HFF-Myc (cell line): ENCODE data around the gene MOB1B.
A peak's percentile ranks its signal among the peaks of the same experiment; 100 is the strongest.
"Not testable (repeated sequence)": the region's sequence is repeated elsewhere in the genome, so short reads cannot be mapped to it uniquely, and the experiment has no call there.

Source experiments
- DNase-seq: peaks from one replicate; pipeline ENCODE4 v3.0.0-alpha.2; 2011; ENCODE audit warnings: low read depth; ENCODE audit errors: extremely low read depth
- H3K4me3 ChIP-seq: replicated peaks from 2 replicates; pipeline ENCODE4 v1.5.1; 2011; ENCODE audit warnings: low read depth, mild to moderate bottlenecking, control low read depth, low read length
- TF ChIP-seq, protein P1 (sequence below): IDR thresholded peaks from 2 replicates; pipeline ENCODE4 v1.5.1; 2012; ENCODE audit warnings: mild to moderate bottlenecking, low read depth, low read length, control low read depth; ENCODE audit errors: missing control alignments

MOB1B gene

DNA sequence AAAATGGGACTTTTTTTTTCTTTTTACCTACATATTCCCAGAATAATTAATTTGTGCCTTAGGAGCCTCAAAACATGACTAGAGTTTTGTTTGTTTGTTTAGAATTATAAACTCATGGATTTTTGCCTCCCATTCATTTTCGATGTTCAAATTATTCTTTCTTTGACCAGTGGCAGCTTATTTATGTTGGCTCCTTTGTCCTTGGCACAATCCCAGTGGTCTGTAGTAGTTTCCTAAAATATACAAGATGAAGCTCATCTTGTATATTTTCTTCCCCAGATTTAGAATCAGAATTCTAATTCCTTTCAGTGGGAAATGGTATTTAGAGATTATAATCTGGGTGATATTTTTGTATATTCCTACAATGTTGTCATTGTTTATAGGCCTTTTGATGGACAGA is 118.4 kb downstream of the MOB1B start:
- DNase-seq: no peak
- TF ChIP-seq, protein P1, sequence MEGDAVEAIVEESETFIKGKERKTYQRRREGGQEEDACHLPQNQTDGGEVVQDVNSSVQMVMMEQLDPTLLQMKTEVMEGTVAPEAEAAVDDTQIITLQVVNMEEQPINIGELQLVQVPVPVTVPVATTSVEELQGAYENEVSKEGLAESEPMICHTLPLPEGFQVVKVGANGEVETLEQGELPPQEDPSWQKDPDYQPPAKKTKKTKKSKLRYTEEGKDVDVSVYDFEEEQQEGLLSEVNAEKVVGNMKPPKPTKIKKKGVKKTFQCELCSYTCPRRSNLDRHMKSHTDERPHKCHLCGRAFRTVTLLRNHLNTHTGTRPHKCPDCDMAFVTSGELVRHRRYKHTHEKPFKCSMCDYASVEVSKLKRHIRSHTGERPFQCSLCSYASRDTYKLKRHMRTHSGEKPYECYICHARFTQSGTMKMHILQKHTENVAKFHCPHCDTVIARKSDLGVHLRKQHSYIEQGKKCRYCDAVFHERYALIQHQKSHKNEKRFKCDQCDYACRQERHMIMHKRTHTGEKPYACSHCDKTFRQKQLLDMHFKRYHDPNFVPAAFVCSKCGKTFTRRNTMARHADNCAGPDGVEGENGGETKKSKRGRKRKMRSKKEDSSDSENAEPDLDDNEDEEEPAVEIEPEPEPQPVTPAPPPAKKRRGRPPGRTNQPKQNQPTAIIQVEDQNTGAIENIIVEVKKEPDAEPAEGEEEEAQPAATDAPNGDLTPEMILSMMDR: no peak

DNA sequence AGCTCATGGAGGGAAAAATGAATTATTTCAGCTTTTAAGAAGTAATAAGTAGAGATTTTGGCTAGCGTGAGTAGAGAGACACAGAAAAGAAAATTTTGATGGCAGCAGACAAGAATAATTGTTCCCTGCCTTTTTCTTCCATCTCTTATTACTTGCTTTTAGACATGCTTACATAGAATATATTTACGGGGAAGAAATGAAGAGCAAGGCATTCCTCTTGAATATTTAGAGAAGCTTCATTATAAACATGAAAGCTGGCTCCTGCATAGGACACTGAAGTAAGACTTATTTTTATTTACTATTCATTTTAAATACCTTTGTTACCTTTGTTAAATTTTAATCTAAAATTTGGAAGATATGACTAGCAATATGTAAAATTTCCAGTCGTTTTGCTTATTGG is 123.5 kb downstream of the MOB1B start:
- H3K4me3 ChIP-seq: no peak overlapping the region
- TF ChIP-seq, protein P1: no peak
- no peak for DNase-seq

More for the DNA sequence above, 118.4 kb downstream of the MOB1B start:
- no peak overlapping the region for H3K4me3 ChIP-seq

DNA sequence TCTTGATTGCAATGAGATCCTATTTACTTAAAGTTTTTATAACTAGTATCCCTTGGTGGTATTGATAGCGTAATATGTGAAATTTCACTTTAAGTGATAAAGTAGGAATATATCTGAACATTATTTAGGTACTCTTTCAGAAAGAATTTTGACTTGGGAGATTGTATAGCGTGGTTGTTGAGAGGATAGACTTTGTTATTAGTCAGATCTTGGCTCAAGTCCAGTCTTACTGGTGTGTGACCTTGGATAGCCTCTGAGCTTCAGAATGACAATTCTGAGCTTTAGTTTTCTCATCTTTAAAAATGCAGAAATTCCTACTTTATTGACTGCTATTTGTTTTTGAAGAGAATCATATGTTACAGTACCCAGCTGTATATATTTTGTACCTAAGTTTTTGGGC is 123.9 kb downstream of the MOB1B start:
- no peak overlapping the region for H3K4me3 ChIP-seq
- TF ChIP-seq, protein P1: no peak
- DNase-seq: peak; percentile 46

DNA sequence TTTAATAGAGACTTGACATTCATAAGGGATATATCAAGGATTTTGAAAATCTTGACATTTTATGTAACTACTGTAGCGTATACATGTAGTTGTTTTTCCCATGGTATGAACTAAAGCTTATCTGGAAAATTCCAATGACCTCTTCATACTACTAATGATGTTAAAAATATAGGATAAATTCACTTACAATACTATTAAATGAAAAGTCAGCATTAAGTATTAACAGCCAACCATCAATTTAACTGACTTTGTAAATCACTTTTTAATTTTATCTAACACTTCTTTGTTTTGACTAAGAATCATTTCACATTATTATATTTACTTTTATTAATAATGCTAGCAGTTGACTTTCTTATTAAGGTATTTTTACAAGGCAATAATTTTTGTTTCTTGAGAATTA is 125.4 kb downstream of the MOB1B start:
- no peak overlapping the region for H3K4me3 ChIP-seq
- DNase-seq: no peak
- TF ChIP-seq, protein P1: no peak

DNA sequence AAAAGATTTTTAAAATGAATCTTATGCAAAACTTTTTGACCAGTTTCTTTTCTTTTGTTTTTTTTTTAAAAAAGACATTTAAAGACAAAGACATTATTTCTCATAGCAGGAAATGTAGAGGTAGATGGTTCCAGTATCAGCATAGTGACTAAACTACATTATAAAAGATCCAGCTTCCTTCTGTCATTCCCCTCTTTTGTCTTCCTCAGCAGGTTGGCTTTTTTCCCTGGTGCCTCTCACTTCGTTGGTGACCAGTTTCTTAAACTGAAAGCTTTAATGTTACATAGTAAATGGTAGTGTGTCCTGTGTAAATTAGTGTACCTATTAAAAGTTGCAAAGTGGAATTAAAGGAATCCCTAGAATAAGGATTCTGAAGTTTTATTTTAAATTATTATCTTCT is 127.3 kb downstream of the MOB1B start:
- H3K4me3 ChIP-seq: no peak overlapping the region
- TF ChIP-seq, protein P1: no peak
- no peak for DNase-seq

DNA sequence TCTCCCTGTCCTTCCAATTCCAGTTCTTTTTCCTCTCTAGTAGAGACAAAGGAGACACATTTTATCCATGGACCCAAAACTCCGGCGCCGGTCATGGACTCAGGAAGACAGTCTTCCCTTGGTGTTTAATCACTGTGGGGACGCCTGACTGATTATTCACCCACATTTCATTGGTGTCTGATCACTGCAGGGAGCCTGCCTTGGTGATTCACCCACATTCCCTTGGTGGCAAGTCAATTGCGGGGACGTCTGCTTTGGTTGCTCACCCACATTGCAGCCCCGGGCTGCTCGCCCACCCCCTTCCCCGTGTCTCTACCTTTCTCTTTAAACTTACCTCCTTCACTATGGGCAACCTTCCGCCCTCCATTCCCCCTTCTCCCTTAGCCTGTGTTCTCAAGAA is 129.9 kb downstream of the MOB1B start:
- not testable (repeated sequence) for DNase-seq

More for the DNA sequence above, 129.9 kb downstream of the MOB1B start:
- not testable (repeated sequence) for H3K4me3 ChIP-seq
